KOPT-K1 (cell line): ENCODE results near the gene MGAT5.
A peak's percentile ranks its signal among the peaks of the same experiment; 100 is the strongest.

Source experiments
- H3K27ac ChIP-seq: fragments of 200-600 bp; sonication (generic); 2 replicates; pipeline ENCODE4 v1.5.1; 2016; ENCODE audit warnings: antibody characterized with exemption, mild to moderate bottlenecking, low read depth, low read length; ENCODE audit not compliant: poor library complexity, severe bottlenecking
- H3K36me3 ChIP-seq: fragments of 200-600 bp; sonication (generic); 2 replicates; pipeline ENCODE4 v1.5.1; 2017; ENCODE audit warnings: antibody characterized with exemption, mild to moderate bottlenecking, low read length, moderate library complexity; ENCODE audit not compliant: insufficient read depth
- H3K9me3 ChIP-seq: fragments of 200-600 bp; sonication (generic); 2 replicates; pipeline ENCODE4 v1.5.1; 2017; ENCODE audit warnings: antibody characterized with exemption, low read length, mild to moderate bottlenecking; ENCODE audit not compliant: insufficient read depth, poor library complexity, severe bottlenecking

MGAT5 gene, protein sequence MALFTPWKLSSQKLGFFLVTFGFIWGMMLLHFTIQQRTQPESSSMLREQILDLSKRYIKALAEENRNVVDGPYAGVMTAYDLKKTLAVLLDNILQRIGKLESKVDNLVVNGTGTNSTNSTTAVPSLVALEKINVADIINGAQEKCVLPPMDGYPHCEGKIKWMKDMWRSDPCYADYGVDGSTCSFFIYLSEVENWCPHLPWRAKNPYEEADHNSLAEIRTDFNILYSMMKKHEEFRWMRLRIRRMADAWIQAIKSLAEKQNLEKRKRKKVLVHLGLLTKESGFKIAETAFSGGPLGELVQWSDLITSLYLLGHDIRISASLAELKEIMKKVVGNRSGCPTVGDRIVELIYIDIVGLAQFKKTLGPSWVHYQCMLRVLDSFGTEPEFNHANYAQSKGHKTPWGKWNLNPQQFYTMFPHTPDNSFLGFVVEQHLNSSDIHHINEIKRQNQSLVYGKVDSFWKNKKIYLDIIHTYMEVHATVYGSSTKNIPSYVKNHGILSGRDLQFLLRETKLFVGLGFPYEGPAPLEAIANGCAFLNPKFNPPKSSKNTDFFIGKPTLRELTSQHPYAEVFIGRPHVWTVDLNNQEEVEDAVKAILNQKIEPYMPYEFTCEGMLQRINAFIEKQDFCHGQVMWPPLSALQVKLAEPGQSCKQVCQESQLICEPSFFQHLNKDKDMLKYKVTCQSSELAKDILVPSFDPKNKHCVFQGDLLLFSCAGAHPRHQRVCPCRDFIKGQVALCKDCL

GRCh38 chr2:134253804-134254203, at the start of gene MGAT5:
Gene MGAT5, plus strand, starts transcription at chr2:134254072. Its CDS starts 332 bp downstream, at chr2:134254404.
- peaks cover 7% of the 10 kb centered on the region; the same call in 1 of the 2 replicates for H3K36me3 ChIP-seq
- no peaks in the 10 kb centered on the region for H3K9me3 ChIP-seq
- H3K27ac ChIP-seq, result peak within 1 kb of the TSS; percentile 8

GRCh38 chr2:134205087-134205486, 48.8 kb upstream of the MGAT5 start:
- Histone ChIP-seq H3K9me3 (no peaks in the 10 kb centered on the region), H3K27ac (no peak overlapping the region), H3K36me3 (no peaks in the 10 kb centered on the region)

DNA sequence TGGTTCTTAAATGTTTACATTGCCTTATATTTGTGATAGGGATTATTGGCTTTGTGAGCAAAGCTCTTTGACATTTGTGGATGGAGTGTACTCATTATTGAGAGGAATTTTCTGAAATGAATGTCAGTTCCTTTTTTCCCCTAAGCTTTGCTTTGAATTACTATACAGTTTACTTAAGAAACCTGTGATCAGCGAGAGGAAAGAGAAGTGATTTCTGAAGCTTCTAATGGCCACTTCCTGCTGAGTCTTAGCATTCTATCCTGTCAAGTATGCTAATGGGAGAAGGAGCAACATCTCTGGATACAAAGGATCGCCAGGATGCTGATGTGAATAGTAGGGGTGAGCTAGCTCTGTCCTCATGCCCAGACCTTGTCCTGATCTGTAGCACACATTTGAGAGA, 47.8 kb upstream of the MGAT5 start:
- Histone ChIP-seq H3K36me3 (no peaks in the 10 kb centered on the region), H3K27ac (no peak overlapping the region), H3K9me3 (no peaks in the 10 kb centered on the region)

DNA sequence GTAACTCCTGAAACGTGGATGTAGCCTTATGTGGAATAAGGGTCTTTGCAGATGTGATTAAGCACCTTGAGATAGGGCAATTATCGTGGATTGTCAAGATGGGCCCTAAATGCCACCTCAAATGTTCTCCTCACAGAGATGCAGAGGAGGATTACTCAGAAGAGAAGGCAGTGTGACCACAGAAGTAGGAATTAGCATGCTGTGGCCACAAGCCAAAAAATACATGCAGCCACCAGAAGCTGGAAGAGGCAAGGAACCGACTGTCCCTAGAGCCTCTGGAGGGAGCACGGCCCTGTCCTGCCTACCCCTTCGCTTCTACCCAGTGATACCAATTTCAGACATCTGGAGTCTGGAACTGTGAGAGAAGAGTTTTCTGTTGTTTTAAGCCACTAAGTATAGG, 47.3 kb upstream of the MGAT5 start:
- no peaks in the 10 kb centered on the region for H3K9me3 ChIP-seq
- no peak overlapping the region for H3K27ac ChIP-seq
- no peaks in the 10 kb centered on the region for H3K36me3 ChIP-seq

- no peaks in the 10 kb centered on the region for H3K36me3 ChIP-seq
- no peaks in the 10 kb centered on the region for H3K9me3 ChIP-seq
- H3K27ac ChIP-seq, result no peak overlapping the region
Measured at GRCh38 chr2:134207589-134208209, 46.2 kb upstream of the MGAT5 start.

DNA sequence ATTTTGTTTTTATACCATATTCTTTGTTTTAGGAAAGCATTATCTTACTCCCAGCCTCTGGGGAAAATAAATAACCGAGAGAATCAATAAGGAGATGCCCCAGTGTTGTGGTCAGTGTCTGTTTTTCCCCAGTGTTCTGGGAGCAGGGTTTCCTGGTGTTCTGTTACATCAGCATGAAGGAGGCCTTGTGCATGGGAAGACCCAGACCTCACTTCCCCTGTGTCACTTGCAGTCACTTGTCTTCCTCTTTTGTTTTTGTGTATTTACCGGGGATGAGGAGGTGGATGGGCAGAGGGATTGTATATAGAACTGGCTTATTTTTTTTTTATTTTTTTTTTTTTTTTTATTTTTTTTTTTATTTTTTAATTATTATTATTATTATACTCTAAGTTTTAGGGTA, 45.0 kb upstream of the MGAT5 start:
- no peaks in the 10 kb centered on the region for H3K36me3 ChIP-seq
- no peaks in the 10 kb centered on the region for H3K9me3 ChIP-seq
- H3K27ac ChIP-seq, result no peak overlapping the region

- Histone ChIP-seq H3K9me3 (no peaks in the 10 kb centered on the region), H3K27ac (no peak overlapping the region), H3K36me3 (no peaks in the 10 kb centered on the region)
Measured at GRCh38 chr2:134212746-134213145, 41.1 kb upstream of the MGAT5 start.

GRCh38 chr2:134216152-134216829, 37.6 kb upstream of the MGAT5 start:
- no peak overlapping the region for H3K27ac ChIP-seq
- no peaks in the 10 kb centered on the region for H3K9me3 ChIP-seq
- H3K36me3 ChIP-seq, result no peaks in the 10 kb centered on the region

DNA sequence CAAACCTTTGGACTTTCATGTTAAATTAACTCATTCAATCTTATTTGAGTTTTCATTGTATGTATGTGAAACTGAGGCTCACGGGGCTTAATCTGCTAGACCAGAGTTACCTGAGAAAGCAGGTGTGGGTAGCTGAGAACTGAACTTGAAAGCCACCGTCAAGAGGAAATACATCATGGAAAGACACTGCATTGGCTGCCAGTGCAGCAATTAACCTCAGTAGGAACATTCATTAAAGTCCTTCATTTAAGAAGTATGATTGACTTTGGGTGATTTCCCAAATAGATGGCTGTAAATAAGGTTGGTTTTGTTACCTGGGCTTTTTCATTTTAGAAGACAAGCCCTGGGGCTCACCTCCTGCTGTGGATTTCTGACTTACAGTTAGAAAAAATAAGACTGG, 36.5 kb upstream of the MGAT5 start:
- Histone ChIP-seq H3K27ac (no peak overlapping the region), H3K36me3 (no peaks in the 10 kb centered on the region), H3K9me3 (no peaks in the 10 kb centered on the region)

- Histone ChIP-seq H3K9me3 (no peaks in the 10 kb centered on the region), H3K27ac (no peak overlapping the region), H3K36me3 (no peaks in the 10 kb centered on the region)
Measured at GRCh38 chr2:134217924-134218323, 35.9 kb upstream of the MGAT5 start.

- no peaks in the 10 kb centered on the region for H3K36me3 ChIP-seq
Measured at GRCh38 chr2:134218414-134218813, 35.5 kb upstream of the MGAT5 start.

GRCh38 chr2:134218930-134219658, 34.8 kb upstream of the MGAT5 start:
- Histone ChIP-seq H3K27ac (peak overlapping the region; percentile 34), H3K9me3 (no peaks in the 10 kb centered on the region), H3K36me3 (no peaks in the 10 kb centered on the region)

More at GRCh38 chr2:134218414-134218813, 35.5 kb upstream of the MGAT5 start:
- Histone ChIP-seq H3K27ac (peak overlapping the region; percentile 34), H3K9me3 (no peaks in the 10 kb centered on the region)

DNA sequence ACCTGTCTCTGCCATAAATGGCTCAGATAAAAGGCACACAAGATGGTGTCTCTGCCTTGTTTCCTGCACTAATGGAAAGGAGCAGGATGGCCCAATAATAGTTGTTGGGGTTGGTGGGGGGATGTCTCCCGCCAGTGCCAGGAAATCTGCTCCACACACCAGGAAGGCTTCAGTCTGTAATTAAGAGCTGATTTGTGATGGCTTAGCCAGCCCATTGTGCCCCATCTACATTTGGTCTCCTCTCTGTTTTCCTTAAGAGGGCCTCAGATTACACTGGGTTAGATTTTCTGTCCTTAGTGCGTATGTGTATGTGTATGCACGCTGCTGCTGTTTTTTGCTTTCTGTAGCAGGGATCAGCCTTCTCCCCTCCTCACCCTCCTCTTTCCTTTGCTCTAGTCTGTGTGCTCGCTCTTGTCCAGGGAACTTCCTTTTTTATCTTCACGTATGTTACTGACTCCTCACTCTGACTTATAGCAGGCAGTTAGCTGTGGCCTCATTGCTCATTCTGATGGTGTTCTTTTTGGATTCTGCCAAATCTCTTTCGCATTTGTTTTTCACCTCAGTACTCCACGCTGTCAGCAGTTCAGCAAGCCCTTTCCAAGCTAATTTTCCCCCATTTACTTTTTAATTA, 33.4 kb upstream of the MGAT5 start:
- no peaks in the 10 kb centered on the region for H3K9me3 ChIP-seq
- H3K27ac ChIP-seq, result no peak overlapping the region
- H3K36me3 ChIP-seq, result no peaks in the 10 kb centered on the region

DNA sequence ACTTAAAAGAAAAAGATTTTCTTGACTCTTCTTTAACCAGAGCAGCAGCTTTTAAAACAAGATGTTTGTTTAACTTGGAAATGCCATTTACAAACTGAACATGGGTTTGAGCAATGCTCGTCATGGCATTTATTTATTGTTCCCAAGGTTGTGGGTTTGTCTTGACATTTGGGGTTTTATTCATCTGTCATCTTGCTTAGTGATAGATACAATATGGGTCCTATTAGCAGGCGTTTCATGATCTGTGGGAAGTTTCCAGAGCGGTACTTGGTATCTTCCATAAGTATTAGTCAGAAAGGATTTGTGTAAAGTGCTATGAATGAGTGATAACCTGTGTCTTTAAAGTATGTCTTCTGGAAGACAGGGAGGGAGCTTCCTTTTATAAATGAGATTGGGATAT, 29.9 kb upstream of the MGAT5 start:
- no peak overlapping the region for H3K27ac ChIP-seq
- peaks cover 11% of the 10 kb centered on the region for H3K9me3 ChIP-seq
- H3K36me3 ChIP-seq, result no peaks in the 10 kb centered on the region
